Measurements from ENCODE around the gene CCL11.

GRCh38 chr17:34299956-34300577 lies 14.5 kb downstream of the CCL11 start:
- TF ChIP-seq, protein P1, sequence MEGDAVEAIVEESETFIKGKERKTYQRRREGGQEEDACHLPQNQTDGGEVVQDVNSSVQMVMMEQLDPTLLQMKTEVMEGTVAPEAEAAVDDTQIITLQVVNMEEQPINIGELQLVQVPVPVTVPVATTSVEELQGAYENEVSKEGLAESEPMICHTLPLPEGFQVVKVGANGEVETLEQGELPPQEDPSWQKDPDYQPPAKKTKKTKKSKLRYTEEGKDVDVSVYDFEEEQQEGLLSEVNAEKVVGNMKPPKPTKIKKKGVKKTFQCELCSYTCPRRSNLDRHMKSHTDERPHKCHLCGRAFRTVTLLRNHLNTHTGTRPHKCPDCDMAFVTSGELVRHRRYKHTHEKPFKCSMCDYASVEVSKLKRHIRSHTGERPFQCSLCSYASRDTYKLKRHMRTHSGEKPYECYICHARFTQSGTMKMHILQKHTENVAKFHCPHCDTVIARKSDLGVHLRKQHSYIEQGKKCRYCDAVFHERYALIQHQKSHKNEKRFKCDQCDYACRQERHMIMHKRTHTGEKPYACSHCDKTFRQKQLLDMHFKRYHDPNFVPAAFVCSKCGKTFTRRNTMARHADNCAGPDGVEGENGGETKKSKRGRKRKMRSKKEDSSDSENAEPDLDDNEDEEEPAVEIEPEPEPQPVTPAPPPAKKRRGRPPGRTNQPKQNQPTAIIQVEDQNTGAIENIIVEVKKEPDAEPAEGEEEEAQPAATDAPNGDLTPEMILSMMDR (IDR thresholded peaks at IDR 0.05), result no peak
- no peak for TF ChIP-seq ZFX (IDR thresholded peaks at IDR 0.05; ENCODE audit: borderline replicate concordance)
